PC-3 (cell line): Measurements from ENCODE around the gene ST6GALNAC2. TPM values are rescaled to one million over a fixed set of nuclear protein-coding genes. Genes with fewer than 3 reads are reported as not detected.
A peak's percentile ranks its signal among the peaks of the same experiment; 100 is the strongest.

Experiments
- ATAC-seq: fragments of 200-7000 bp; cut with Tn5 transposase; 2 replicates; pipeline ENCODE4 v1.9.1; 2020; ENCODE audit warnings: mild to moderate bottlenecking, moderate library complexity
- BruUV-seq: library from RNA; stranded (reverse); fragments of 400-500 nt; replicated peaks from 2 replicates; lab custom pipeline; 2021; lab: Mats Ljungman, UMichigan
- CTCF ChIA-PET: fragments of 300-600 bp; sonication (Branson Sonifier 250); formaldehyde crosslinking; loops from one replicate; lab custom pipeline; 2022; ENCODE audit warnings: antibody characterized with exemption; lab: Charles Lee
- POLR2A ChIA-PET: fragments of 300-600 bp; sonication (Branson Sonifier 250); formaldehyde crosslinking; loops from one replicate; lab custom pipeline; 2022; ENCODE audit warnings: antibody characterized with exemption; ENCODE audit not compliant: unreplicated experiment; lab: Charles Lee
- DNase-seq: peaks from one replicate; pipeline ENCODE4 v3.0.0-alpha.2; 2015
- H2AFZ ChIP-seq: fragments of 300-600 bp; sonication (generic); 2 replicates; pipeline ENCODE4 v1.6.0; 2016; ENCODE audit warnings: antibody characterized with exemption, low read length
- H3F3A ChIP-seq: fragments of 300-600 bp; sonication (generic); one replicate; pipeline ENCODE4 v1.6.0; 2017; ENCODE audit warnings: antibody characterized with exemption, low read length, control low read depth, mild to moderate bottlenecking; ENCODE audit not compliant: unreplicated experiment
- H3K27ac ChIP-seq: fragments of 300-600 bp; sonication (generic); 2 replicates; pipeline ENCODE4 v1.5.1; 2016; ENCODE audit warnings: mild to moderate bottlenecking, low read length
- H3K27me3 ChIP-seq: fragments of 300-600 bp; sonication (generic); 2 replicates; pipeline ENCODE4 v1.6.1; 2016; ENCODE audit warnings: low read length, mixed read lengths
- H3K36me3 ChIP-seq: fragments of 300-600 bp; sonication (generic); 2 replicates; pipeline ENCODE4 v1.6.1; 2016; ENCODE audit warnings: low read depth, mixed run types, low read length, mixed read lengths
- H3K4me1 ChIP-seq: fragments of 300-600 bp; sonication (generic); 2 replicates; pipeline ENCODE4 v1.5.1; 2016; ENCODE audit warnings: low read length; ENCODE audit not compliant: insufficient read depth
- H3K4me2 ChIP-seq: fragments of 300-600 bp; sonication (generic); 2 replicates; pipeline ENCODE4 v1.6.0; 2016; ENCODE audit warnings: low read length
- H3K4me3 ChIP-seq: fragments of 300-600 bp; sonication (generic); 2 replicates; pipeline ENCODE4 v1.5.1; 2016; ENCODE audit warnings: mild to moderate bottlenecking, low read length, mixed read lengths
- H3K79me2 ChIP-seq: fragments of 300-600 bp; sonication (generic); 2 replicates; pipeline ENCODE4 v1.6.1; 2017; ENCODE audit warnings: low read length, mixed read lengths
- H3K9ac ChIP-seq: fragments of 300-600 bp; sonication (generic); 2 replicates; pipeline ENCODE4 v1.6.0; 2016; ENCODE audit warnings: mild to moderate bottlenecking, low read length
- H3K9me2 ChIP-seq: fragments of 300-600 bp; sonication (generic); replicated peaks from 2 replicates; pipeline ENCODE4 v1.6.1; 2016; ENCODE audit warnings: mixed run types, low read length, mixed read lengths
- H3K9me3 ChIP-seq: fragments of 300-600 bp; sonication (generic); 2 replicates; pipeline ENCODE4 v1.6.1; 2016; ENCODE audit warnings: low read length, mixed read lengths
- H4K20me1 ChIP-seq: fragments of 300-600 bp; sonication (generic); 2 replicates; pipeline ENCODE4 v1.6.1; 2016; ENCODE audit warnings: low read length, mixed read lengths
- CTCF ChIP-seq: fragments of 300-600 bp; sonication (generic); conservative IDR thresholded peaks from 2 replicates; pipeline ENCODE4 v1.5.1; 2017; ENCODE audit warnings: antibody characterized with exemption, low read depth, mild to moderate bottlenecking, low read length
- EZH2 ChIP-seq: fragments of 300-600 bp; sonication (generic); IDR thresholded peaks from one replicate; pipeline ENCODE4 v1.6.1; 2017; ENCODE audit warnings: antibody characterized with exemption, mild to moderate bottlenecking, low read length; ENCODE audit not compliant: unreplicated experiment
- EZH2phosphoT487 ChIP-seq: fragments of 300-600 bp; sonication (generic); IDR thresholded peaks from 2 replicates; pipeline ENCODE4 v1.6.1; 2018; ENCODE audit warnings: mild to moderate bottlenecking, antibody characterized with exemption, low read length, borderline replicate concordance
- intact Hi-C: fragments of 100-400 bp; cut with micrococcal nuclease; formaldehyde crosslinking; loops from 2 replicates; pipeline ENCODE4 v1.9.0; 2023
- total RNA-seq: library from RNA; depleted of rRNA; stranded (reverse); fragments of >200 nt; gene quantifications from 2 replicates; pipeline ENCODE4 v1.2.3, GENCODE V29; 2014

ST6GALNAC2 gene
- total RNA-seq, 1 experiment from 2014 or later = 1.0 TPM

- Histone ChIP-seq H3F3A (peaks cover 15% of the 10 kb centered on the region), H3K27ac (no peak overlapping the region), H3K27me3 (no peaks in the 10 kb centered on the region), H3K4me2 (no peak overlapping the region), H3K4me3 (no peak overlapping the region), H3K9me3 (no peaks in the 10 kb centered on the region), H3K9me2 (no peaks in the 10 kb centered on the region), H4K20me1 (peaks cover 15% of the 10 kb centered on the region), H3K9ac (no peak overlapping the region), H2AFZ (no peak overlapping the region), H3K79me2 (peaks cover 5% of the 10 kb centered on the region), H3K4me1 (peaks cover 7% of the 10 kb centered on the region; the same call in 1 of the 2 replicates), H3K36me3 (peaks cover 12% of the 10 kb centered on the region)
- intact Hi-C loops = no loop called here
- BruUV-seq = no TSS peak
- 0 out of 2 replicates have a peak, but pooled peaks have one; percentile 6 for ATAC-seq
- DNase-seq = peak; percentile 41
- POLR2A ChIA-PET = no interaction called here
- TF ChIP-seq CTCF (0 out of 2 replicates have a peak, but pooled peaks have one; percentile 13), EZH2phosphoT487 (no peak)
- CTCF ChIA-PET = no interaction called here
Measured at GRCh38 chr17:76570877-76571471, 14.7 kb downstream of the ST6GALNAC2 start.

- H3F3A ChIP-seq = peaks cover 20% of the 10 kb centered on the region
- no peak overlapping the region for H2AFZ ChIP-seq
- no peak overlapping the region for H3K4me2 ChIP-seq
- H3K4me1 ChIP-seq = peaks cover 12% of the 10 kb centered on the region
- H3K27me3 ChIP-seq = no peaks in the 10 kb centered on the region
- BruUV-seq = no TSS peak
- CTCF ChIA-PET = interaction anchor here (0.6 to 1.0 kb wide), 2 partner anchors 23 to 83 kb away, joined by 3 to 4 read pairs; no protein-coding TSS in a partner anchor
- peak overlapping the region; percentile 20; the same call in 1 of the 2 replicates for H3K27ac ChIP-seq
- no peak overlapping the region for H3K4me3 ChIP-seq
- no peaks in the 10 kb centered on the region for H3K9me2 ChIP-seq
- intact Hi-C loops = no loop called here
- peaks cover 18% of the 10 kb centered on the region for H3K36me3 ChIP-seq
- H3K9ac ChIP-seq = no peak overlapping the region
- TF ChIP-seq EZH2 = no peak
- TF ChIP-seq CTCF = no peak
- TF ChIP-seq EZH2phosphoT487 = no peak
- no peak for ATAC-seq
- POLR2A ChIA-PET = no interaction called here
- peaks cover 11% of the 10 kb centered on the region for H3K79me2 ChIP-seq
- no peaks in the 10 kb centered on the region for H3K9me3 ChIP-seq
- DNase-seq = no peak
- peaks cover 20% of the 10 kb centered on the region for H4K20me1 ChIP-seq
Measured at GRCh38 chr17:76570457-76570856, 15.2 kb downstream of the ST6GALNAC2 start.
